ENCODE measurements around the gene AXL.

Gene AXL

DNA sequence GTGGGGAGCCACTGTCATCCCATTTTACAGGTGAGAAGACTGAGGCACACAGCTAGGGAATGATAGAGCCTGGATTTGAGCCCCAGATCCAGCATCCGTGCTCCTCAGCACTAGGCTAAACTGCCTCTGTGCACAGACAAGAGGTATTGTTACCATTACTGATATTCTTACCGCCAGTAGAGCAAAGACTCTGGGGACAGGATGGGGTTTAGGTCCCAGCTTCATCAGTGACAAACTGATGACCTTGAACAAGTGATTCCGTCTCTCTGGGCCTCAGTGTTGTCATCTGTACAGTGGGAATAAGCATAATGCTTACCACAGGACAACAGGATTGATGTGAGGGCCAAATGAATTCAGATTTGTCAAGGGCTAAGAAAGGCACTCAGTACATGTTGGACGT, 16.5 kb downstream of the AXL start:
- no peak for DNase-seq

DNA sequence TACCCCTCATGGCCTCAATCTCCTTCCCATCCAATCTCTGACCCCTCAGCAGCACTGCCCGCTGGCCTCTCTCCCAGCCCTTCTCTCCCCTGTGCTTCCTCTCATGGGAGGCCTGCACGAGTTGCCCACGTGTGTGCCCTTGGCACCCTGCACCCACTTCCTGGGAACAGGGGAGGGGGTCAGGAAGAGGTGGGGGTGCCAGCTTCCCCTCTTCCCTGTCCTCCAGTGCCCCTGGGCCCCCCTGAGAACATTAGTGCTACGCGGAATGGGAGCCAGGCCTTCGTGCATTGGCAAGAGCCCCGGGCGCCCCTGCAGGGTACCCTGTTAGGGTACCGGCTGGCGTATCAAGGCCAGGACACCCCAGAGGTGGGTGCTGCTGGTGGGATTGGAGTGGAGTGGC, 19.2 kb downstream of the AXL start:
- DNase-seq = no peak

DNA sequence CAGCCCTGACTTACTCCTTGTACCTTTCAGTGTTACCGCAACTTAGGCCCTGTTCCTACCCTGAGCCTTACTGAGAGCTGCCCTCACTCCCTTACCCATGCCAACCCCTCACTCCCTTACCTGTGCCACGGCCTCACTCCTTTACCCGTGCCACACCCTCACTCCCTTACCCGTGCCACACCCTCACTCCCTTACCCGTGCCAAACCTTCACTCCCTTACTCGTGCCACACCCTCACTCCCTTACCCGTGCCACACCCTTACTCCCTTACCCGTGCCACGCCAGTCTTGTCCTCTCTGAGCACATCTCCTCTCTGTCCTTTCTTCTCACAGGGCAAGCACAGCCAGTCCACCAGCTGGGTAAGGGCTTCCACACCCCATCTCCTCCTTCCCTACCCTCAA, 20.3 kb downstream of the AXL start:
- no peak for DNase-seq

DNA sequence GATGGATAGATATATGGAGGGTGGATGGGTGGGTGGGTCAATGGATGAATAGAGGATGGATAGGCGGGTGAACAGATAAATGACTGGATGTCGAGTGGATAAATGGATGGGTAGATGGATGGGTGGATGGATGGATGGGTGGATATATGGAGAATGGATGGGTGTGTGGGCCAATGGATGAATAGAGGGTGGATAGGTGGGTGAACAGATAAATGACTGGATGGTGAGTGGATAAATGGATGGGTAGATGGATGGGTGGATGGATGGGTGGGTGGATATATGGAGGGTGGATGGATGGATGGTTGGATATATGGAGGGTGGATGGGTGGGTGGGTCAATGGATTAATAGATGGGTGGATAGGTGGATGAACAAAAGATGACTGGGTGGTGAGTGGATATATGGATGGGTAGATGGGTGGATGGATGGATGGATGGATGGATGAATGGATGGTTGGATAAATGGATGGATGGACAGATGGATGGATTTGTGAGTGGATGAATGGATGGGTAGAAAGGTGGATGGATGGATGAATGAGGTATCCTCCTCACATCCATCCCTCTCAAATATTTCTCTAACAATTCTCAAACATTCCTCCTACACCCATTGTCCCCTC, 21.0 kb downstream of the AXL start:
- DNase-seq = no peak

DNA sequence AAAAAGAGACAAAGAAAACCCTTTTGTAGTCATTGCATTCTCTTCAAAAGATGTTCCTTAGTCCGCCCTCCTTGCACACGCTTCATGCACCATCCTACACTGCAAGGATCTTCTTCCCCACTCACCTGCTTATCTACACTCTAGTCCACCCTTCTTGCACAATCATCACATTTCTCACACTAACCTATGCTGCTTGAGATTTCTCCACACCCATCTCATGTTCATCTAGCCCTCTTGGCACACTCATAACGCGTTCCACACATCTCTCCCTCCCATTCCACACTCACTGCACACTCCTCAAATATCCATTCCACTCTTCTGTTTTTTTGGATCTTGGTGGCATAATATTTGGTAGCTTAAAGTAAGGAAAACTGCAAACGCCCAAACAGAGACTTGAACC, 22.8 kb downstream of the AXL start:
- no peak for DNase-seq

DNA sequence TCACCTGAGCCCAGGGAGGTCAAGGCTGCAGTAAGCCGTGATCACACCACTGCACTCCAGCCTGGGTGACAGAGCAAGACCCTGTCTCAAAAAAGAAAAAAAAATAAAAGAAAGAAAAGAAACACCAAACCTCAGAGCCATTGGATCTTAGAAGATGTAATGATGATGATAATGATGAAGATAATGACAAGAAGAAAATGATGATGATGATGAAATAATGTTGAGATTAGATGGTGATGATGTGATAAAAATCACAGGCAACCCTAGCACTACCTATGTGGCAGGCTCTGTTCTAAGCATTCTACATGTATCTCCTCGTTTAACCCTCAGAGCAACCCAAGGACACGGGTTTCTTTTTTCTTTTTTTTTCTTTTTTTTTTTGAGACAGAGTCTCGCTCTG, 25.1 kb downstream of the AXL start:
- DNase-seq = no peak

DNA sequence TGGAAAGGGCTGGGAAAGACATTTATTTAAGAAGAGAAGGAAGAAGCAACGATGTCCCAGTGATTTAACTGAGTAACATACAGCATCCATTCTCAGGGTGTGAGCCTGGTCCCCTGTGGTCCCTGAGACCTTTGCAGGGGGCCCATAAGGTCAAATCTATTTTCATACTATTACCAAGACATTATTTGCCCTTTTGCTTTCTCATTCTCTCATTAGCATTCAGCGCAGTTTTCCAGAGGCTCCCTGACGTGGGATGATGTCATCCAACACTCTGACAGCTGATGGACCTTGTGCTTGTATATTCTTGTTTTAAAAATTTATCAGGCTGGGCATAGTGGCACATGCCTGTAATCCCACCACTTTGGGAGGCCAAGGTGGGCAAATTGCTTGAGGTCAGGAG, 26.8 kb downstream of the AXL start:
- DNase-seq = no peak

DNA sequence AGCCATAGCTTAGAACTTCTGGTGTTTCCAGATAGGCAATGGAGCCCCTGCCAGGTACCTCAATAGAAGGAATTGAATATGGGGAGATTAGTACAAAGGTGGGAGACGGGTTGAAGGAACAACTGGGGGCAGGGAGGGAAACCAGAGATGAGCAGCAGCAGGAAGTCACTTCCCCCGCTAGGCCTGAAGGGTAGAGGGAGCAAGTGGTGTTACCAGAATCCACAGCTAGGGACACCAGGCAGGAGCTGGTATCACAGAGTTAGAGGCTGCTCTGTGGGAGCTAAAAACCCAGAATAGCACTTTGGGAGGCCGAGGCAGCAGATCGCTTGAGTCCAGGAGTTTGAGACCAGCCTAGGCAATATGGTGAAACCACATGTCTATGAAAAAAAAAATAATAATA, 29.9 kb downstream of the AXL start:
- DNase-seq = peak; percentile 31

DNA sequence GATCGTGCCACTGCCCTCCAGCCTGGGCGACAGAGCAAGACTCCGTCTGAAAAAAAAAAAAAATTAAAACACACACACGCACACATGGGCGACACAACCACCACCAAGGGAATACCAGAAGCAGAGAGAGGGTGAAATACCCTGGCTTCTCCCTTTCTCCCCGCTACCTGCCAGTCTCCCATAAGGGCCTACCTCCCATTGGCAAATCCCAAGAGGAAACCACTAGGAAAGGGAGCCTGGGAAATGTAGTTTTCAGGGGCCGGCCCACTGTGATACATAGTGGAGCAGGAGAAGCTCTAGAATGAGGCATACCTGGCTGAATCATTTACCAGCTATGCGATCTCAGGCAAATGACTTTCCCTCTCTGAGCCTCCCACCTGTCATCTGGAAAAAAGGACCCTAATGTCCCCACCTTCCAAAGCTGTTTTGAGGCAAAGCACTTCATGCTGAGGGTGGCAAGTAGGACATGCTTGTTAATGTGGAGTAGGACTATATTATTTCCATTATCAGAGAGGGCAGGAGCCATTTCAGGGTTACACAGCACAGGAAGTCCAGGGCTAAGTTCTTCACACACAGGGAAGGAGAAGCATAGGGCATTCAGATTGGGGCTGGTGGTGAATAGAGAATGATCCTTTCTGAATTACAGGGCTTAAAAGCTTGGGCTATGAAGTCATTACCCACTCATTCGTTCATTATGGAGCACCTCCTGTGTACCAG, 30.8 kb downstream of the AXL start:
- no peak for DNase-seq

DNA sequence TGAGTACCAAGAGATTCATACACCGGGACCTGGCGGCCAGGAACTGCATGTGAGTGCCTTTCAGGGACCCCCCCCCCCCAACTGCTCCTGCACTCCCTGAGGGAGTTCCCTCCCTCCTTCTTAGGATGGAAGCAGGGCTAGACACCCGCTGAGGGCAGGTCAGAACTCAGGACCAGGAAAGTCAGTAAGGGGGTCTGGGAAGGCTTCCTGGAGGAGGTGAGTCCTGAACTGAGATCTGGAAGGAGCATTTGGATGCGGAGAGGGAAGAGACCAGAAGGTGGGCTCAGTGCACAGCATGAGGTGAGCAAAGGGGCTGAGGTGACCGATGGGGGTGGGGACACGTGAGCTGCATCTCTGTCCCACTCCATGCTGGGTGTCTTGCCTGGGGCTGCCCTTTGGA, 34.6 kb downstream of the AXL start:
- DNase-seq = no peak

DNA sequence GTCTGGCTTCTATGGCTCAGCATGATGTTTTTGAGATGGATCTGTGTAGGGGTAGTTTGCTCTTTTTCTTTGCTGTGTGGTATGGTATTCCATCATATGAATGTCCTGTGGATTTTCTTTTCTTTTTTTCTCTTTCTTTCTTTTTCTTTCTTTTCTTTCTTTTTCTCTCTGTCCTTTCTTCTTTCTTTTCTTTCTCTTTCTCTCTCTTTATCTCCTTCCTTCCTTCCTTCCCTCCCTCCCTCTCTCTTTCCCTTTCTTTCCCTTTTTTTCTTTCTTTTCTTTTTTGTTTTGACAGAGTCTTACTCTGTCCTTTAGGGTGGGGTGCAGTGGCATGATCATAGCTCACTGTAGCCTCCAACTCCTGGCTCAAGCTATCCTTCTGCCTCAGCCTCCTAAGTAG, 36.1 kb downstream of the AXL start:
- DNase-seq = no peak

DNA sequence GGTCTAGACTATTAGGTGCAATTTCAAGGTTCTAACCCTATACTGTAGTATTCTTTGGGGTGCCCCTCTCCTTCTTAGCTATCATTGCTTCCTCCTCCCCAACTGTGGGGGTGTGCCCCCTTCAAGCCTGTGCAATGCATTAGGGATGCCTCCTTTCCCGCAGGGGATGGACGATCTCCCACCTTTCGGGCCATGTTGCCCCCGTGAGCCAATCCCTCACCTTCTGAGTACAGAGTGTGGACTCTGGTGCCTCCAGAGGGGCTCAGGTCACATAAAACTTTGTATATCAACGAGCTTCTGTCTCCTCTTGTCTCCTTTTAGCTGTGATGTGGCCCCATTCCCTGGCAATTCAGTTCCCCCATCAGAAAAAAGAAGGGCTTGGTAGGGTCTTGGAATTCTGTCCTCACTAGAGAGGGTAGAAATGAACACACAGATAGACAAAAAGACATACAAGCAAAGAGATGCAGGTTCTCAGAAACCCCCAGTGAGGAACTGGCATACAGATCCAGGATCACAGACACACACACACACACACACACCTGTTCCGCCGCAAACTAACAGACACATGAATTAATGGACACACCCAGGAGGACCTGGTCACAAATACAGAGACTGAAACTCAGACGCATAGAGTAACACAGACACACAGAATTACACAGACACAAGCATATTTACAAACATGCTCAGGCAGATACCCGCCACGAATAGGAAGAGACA, 42.6 kb downstream of the AXL start:
- no peak for DNase-seq

DNA sequence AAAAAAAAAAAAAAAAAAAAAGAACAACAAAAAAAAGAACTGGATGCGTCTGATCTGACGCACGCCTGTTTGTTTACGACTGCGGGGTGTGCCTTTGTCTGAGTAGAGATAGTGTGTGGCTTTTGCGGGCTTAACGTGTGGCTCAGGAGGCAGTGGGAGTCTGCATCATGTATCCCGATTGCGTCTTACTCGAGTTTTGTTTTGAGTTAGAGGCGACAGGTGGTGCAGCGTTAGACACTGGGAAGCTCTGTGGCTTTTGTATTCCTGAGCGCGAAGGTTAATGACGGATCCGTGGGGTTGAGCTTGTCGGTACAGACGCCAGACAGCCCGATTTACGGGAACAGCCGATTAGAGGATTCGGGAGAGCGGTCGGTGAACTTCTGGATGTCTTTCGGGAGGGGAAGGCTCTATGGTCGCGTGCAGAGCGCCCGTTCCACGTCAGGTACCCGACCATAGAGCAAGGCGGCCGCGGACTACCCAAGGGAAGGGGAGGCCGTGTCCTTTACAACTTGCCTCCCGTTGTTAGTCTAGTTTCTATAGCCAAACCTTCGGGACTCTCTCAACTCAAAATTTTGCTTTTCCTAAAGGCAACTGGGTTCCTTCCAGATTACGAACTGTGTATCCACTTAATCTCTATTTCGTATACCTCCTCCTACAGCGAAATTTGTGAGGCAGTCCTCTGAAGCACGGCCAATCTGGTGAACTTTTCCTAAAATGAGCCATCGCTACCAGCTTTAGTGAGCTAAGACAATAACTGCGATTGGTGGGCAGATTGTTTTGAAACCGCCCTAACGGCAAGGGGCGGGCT, 44.2 kb downstream of the AXL start:
- DNase-seq = peak; percentile 72

DNA sequence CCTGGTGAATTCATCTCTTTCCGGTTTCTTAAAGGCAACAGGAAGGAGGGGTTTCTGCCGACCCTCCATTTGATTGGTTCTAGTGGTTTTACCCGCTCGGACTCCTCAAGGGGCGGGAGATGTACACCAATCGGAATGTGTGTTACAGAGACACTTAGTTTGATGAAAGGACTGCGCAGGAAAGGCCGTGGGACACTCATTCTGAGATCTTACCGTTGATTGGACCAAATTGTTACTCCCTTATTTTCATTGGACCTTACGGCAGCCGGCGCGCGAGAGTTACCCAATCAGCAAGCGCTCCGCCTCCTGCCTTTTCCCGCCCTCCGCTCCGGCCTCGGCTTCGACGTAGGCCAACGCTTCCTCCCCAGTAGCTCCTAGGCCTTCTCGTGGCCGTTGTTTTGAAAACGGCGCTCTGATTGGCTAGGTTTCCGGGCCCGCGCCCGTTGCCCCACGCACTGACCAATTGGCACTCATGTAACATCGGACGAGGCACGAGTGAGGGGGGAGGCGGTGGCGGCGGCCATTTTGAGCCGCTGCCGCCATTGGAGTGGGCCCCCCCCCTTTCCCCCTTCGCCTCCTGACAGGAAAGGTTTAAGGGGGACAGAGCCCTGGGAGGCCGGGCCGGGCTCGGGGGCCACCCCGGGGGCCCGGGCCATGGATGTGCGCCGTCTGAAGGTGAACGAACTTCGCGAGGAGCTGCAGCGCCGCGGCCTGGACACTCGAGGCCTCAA, 45.0 kb downstream of the AXL start, which contains the start of gene HNRNPUL1:
Gene HNRNPUL1, plus strand, starts transcription at position 523 of the 731 bp plus-strand sequence. Its CDS starts 132 bp downstream, at position 655.
- peak; percentile 100 for DNase-seq

DNA sequence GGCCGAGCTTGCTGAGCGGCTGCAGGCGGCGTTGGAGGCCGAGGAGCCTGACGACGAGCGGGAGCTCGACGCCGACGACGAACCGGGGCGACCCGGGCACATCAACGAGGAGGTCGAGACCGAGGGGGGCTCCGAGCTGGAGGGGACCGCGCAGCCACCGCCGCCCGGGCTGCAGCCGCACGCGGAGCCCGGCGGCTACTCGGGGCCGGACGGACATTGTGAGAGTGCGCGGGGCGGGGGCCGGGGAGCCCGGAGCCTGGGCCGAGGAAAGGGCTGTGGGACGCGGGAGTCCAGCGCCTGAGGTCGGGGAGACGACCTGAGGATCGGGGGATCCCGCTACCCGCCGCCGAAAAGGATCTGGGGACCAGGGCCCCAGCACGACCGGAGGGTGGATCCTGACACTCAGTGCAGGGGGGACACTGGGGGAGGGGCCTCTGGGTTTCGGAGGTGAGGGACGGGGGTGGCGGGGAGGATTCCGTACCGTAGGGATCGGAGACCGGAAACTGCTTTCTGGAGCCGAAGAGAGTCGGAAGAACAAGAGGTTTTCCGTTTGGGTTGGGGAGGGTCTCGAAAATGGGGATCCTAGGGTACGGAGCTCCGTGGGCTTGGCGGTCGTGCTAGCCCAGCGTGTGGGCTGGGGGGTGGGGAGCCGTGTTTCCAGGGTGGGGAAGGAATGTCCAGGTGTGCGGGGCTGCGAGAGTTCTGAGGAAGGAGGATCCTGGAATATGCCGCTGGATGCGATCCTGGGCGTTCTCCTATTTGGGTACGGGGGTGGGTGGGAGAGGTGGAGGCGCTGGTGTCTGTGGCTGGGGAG, 45.8 kb downstream of the AXL start:
- peak; percentile 24 for DNase-seq

DNA sequence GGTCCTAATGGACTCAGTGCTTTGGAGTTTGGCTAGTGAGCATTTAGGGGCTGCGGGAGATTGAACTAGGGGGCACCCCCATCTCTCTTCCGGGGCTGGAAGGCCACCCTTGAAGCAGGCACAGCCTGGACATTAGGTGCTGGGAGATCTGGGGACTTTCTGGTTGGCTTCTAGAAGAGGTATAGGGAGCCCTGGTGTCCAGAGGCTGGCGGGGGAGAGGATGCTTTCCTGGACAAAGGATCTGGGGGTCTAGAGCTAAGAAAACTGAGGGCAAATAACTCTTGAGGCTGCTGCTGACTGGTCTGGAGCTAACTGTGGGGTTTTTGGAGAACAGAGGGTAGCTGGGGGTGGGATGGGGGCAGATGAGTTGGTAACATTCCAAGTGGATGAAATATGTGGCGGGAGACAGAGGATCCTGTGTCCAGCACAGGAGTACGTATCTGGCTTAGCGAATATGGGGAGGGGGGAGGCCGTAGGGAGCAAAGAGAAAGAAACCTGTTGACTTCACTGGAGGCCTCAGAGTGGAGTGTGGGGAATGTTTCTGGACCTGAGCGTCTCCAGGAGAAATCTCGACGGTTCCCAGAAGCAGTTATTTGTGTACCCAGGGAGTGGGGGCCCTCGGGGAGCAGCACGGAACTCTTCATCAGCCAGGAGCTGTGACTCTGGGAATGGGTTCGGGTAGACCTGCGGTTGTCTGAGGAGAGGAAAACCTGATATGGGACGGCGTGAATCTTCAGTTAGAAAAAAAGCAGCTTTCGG, 46.6 kb downstream of the AXL start:
- DNase-seq = no peak

DNA sequence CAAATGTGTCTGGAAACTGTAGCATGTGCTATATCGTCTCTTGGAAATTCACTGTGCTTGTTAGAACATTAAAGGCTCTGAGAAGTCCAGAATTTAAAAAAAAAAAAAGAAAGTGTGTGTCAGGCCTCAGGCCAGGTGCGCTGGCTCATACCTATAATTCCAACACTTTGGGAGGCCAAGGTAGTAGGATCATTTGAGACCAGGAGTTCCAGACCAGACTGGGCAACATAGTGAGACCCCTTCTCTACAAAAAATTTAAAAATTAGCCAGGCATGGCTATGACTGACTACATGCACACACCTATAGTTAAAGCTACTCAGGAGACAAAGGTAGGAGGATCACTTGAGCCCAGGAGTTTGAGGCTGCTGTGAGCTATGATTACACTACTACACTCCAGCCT, 50.0 kb downstream of the AXL start:
- no peak for DNase-seq

DNA sequence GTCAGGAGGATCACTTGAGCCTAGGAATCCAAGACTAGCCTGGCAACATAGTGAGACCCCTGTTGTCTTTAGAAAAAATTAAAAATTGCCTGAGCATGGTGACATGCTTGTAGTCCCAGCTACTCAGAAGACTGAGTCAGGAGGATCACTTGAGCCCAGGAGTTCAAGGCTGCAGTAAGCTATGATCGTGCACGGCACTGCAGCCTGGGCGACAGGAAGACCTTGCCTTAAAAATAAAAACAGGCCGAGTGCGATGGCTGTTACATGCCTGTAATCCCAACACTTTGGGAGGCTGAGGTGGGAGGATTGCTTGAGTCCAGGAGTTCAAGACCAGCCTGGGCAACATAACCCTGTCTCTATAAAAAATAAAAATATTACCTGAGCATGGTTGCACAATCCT, 50.5 kb downstream of the AXL start:
- no peak for DNase-seq

DNA sequence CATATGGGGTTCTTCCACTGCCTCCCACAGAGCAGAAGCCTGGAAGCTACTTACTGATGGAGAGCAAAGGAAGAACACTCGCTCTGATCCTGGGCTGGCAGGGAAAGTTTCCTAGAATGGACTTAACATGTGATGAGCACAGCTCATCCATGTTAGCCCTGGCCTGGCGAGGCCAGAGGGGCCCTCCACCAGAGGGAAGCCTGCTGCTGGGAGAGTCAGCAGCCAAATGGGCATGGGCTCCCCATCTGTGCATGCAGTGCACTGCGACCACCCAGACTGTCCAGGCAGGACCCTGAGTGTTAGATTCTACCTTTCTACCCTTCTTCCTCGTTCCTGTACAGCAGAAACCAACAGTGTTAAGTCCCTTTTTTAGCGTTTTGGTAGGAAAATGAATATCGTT, 54.1 kb downstream of the AXL start:
- no peak for DNase-seq

DNA sequence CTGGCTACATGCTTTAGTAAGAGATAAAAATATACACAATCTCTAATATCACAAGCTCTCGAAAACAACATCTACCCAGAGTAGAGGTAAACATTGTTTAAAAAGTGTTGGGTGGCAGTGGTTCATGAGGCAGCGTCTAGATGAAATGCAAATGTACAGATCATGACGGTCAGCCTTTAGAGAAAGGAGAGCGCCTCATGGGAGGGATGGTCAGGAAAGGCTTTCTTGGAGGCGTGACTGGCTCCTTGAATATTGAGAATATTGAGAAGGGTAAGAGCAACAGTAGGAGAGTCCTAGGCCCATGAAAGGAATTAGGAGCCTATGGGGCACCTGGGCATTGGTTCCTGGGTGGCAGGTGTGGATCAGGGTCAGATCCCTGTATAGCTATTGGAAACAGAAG, 55.8 kb downstream of the AXL start:
- DNase-seq = no peak

DNA sequence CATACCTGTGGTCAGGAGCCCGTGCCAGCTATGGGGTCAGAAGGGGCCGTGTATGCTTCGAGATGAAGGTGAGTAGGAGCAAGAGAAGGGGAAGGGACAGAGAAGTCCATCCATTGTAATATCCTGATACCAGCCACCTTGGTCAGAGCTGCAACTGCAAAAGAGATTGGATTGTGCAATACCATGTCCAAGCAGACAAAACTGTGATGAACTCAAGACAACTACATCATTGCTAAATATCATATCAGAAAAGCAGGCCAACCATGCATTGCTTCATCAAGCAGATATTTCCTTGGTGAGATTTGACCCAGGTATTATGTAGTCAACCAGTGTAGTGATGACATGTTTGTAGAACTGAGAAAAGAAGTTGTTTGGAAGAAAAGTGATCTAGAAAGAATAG, 57.2 kb downstream of the AXL start:
- DNase-seq = peak; percentile 70

Data from MV-4-11 (cell line).